Thyroid gland (tissue), 4 donors: ENCODE data around the gene EMILIN1.

Source experiments
- POLR2A ChIP-seq, 2 donors: fragments of 450-650 bp; IDR thresholded peaks; one replicate each; pipeline ENCODE4 v1.6.1; 2017; ENCODE audit warnings: antibody characterized with exemption in 2 of 2, mild to moderate bottlenecking in 2 of 2, moderate library complexity in 1 of 2
- TF ChIP-seq, protein P1 (sequence below), 6 experiments: fragments of 200-600 bp in 3 of 6; fragments of 450-650 bp in 3 of 6; sonication (generic) in 3 of 6; IDR thresholded peaks; one replicate each; pipeline ENCODE4 v1.5.1; 2016 to 2019; ENCODE audit warnings: antibody characterized with exemption in 6 of 6, mild to moderate bottlenecking in 2 of 6, inconsistent platforms in 1 of 6, moderate library complexity in 1 of 6

DNA sequence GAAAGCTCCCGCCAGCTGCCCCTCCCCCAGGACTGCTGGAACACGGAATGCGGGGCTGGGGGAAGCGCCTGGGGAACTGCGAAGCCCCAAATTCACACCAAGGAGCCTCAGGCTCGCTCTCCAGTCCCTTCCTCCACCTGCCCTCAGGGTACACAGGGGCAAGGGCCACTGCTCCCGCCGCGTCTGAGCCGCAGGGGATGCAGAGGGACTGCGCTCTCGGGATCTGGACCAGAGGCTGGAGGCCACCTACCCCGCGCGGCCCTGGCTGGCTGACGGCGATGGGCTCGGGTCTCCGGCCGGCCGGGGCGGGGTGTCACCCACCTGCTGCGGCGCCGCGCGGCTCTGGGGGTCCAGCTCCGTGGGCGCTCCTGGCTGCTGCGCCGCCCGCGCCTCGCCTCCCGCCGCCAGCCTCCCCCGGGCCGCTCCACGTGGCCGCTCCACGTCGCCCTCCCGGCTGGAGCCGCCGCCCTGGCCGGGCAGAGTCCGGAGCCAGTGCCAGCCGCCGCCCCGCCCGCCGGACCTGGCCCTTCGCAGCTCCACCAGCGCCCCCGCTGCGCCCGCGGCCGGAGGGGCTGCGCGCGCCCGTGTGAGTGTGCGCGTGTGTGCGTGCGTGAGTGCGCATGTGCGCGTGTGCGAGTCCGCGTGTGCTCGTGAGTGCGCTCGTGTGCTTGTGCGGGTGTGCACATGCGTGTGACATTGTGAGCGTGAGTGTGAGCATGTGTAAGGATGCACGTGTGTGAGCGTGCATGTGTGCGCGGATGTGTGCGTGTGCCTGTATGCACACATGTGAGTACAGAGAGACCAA lies 40.3 kb downstream of the EMILIN1 start, which contains the start of gene CGREF1:
- no peak for TF ChIP-seq POLR2A (IDR thresholded peaks at IDR 0.05)
- TF ChIP-seq, protein P1, sequence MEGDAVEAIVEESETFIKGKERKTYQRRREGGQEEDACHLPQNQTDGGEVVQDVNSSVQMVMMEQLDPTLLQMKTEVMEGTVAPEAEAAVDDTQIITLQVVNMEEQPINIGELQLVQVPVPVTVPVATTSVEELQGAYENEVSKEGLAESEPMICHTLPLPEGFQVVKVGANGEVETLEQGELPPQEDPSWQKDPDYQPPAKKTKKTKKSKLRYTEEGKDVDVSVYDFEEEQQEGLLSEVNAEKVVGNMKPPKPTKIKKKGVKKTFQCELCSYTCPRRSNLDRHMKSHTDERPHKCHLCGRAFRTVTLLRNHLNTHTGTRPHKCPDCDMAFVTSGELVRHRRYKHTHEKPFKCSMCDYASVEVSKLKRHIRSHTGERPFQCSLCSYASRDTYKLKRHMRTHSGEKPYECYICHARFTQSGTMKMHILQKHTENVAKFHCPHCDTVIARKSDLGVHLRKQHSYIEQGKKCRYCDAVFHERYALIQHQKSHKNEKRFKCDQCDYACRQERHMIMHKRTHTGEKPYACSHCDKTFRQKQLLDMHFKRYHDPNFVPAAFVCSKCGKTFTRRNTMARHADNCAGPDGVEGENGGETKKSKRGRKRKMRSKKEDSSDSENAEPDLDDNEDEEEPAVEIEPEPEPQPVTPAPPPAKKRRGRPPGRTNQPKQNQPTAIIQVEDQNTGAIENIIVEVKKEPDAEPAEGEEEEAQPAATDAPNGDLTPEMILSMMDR (IDR thresholded peaks at IDR 0.05): no peak
